Hepatocyte (in vitro differentiated cells): ENCODE measurements around the gene SUMO3.

Experiments used
- EZH2 ChIP-seq: fragments of 200-600 bp; sonication (generic); IDR thresholded peaks from 2 replicates; pipeline ENCODE4 v1.6.1; 2016; ENCODE audit warnings: antibody characterized with exemption, mild to moderate bottlenecking, borderline replicate concordance
- TF ChIP-seq, protein P1 (sequence below): fragments of 200-600 bp; sonication (generic); IDR thresholded peaks from 2 replicates; pipeline ENCODE4 v1.5.1; 2016; ENCODE audit warnings: antibody characterized with exemption, mild to moderate bottlenecking; ENCODE audit not compliant: poor library complexity

DNA sequence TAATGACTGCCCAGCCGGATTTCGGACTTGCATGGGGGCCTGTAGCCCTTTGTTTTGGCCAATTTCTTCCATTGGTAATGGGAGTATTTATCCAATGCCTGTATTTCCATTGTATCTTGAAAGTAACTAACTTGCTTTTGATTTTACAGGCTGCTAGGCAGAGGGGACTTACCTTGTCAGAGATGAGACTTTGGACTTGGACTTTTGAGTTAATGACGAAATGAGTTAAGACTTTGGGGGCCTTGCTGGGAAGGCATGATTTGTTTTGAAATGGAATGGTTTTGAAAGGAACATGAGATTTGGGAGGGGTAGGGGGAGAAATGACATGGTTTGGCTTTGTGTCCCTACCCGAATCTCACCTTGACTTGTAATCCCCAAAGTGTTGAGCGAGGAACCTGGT, 25.9 kb downstream of the SUMO3 start:
- TF ChIP-seq EZH2 = no peak
- TF ChIP-seq, protein P1, sequence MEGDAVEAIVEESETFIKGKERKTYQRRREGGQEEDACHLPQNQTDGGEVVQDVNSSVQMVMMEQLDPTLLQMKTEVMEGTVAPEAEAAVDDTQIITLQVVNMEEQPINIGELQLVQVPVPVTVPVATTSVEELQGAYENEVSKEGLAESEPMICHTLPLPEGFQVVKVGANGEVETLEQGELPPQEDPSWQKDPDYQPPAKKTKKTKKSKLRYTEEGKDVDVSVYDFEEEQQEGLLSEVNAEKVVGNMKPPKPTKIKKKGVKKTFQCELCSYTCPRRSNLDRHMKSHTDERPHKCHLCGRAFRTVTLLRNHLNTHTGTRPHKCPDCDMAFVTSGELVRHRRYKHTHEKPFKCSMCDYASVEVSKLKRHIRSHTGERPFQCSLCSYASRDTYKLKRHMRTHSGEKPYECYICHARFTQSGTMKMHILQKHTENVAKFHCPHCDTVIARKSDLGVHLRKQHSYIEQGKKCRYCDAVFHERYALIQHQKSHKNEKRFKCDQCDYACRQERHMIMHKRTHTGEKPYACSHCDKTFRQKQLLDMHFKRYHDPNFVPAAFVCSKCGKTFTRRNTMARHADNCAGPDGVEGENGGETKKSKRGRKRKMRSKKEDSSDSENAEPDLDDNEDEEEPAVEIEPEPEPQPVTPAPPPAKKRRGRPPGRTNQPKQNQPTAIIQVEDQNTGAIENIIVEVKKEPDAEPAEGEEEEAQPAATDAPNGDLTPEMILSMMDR = no peak
